Measurements from ENCODE around the gene SLC66A2. TPM values are rescaled to one million over a fixed set of nuclear protein-coding genes. Genes with fewer than 3 reads are reported as not detected.

Gene SLC66A2
- total RNA-seq, 3 donors from 2014 or later, result 33.7 to 38.7 (median 34.8) TPM

- no peaks in the 10 kb centered on the region for H3K27me3 Mint-ChIP-seq (ENCODE audit: low read depth)
- peaks cover 45% of the 10 kb centered on the region for H3K9me3 Mint-ChIP-seq
- H3K4me1 Mint-ChIP-seq (ENCODE audit: low read depth), result peaks cover 4% of the 10 kb centered on the region
- no peak overlapping the region for H3K4me3 Mint-ChIP-seq
- H3K36me3 Mint-ChIP-seq (ENCODE audit: insufficient read depth), result peaks cover 59% of the 10 kb centered on the region
- DNase-seq (no peak), ATAC-seq (no peak)
Measured at GRCh38 chr18:79930020-79930642, 21.3 kb downstream of the SLC66A2 start.

- Mint-ChIP-seq H3K4me3 (no peak overlapping the region), H3K9me3 (peaks cover 40% of the 10 kb centered on the region), H3K27me3 (ENCODE audit: low read depth) (no peaks in the 10 kb centered on the region), H3K36me3 (ENCODE audit: insufficient read depth) (peaks cover 59% of the 10 kb centered on the region), H3K4me1 (ENCODE audit: low read depth) (peaks cover 4% of the 10 kb centered on the region)
- no peak for ATAC-seq
- no peak for DNase-seq
Measured at GRCh38 chr18:79928563-79928960, 22.9 kb downstream of the SLC66A2 start.

- H3K27me3 Mint-ChIP-seq (ENCODE audit: low read depth), result no peaks in the 10 kb centered on the region
- H3K4me1 Mint-ChIP-seq (ENCODE audit: low read depth), result peaks cover 4% of the 10 kb centered on the region
- no peak for DNase-seq
- peaks cover 54% of the 10 kb centered on the region for H3K36me3 Mint-ChIP-seq (ENCODE audit: insufficient read depth)
- no peak overlapping the region for H3K4me3 Mint-ChIP-seq
- ATAC-seq, result no peak
- H3K9me3 Mint-ChIP-seq, result peaks cover 33% of the 10 kb centered on the region
Measured at GRCh38 chr18:79927607-79928562, 23.6 kb downstream of the SLC66A2 start.

GRCh38 chr18:79926715-79927606, 24.5 kb downstream of the SLC66A2 start:
- H3K36me3 Mint-ChIP-seq (ENCODE audit: insufficient read depth), result peaks cover 48% of the 10 kb centered on the region
- H3K9me3 Mint-ChIP-seq, result peaks cover 24% of the 10 kb centered on the region
- H3K4me1 Mint-ChIP-seq (ENCODE audit: low read depth), result peaks cover 4% of the 10 kb centered on the region
- no peak for ATAC-seq
- H3K4me3 Mint-ChIP-seq, result no peak overlapping the region
- DNase-seq, result no peak
- H3K27me3 Mint-ChIP-seq (ENCODE audit: low read depth), result no peaks in the 10 kb centered on the region

GRCh38 chr18:79926306-79926705, 25.1 kb downstream of the SLC66A2 start:
- Mint-ChIP-seq H3K36me3 (ENCODE audit: insufficient read depth) (peaks cover 46% of the 10 kb centered on the region), H3K27me3 (ENCODE audit: low read depth) (no peaks in the 10 kb centered on the region), H3K9me3 (peaks cover 20% of the 10 kb centered on the region), H3K4me3 (no peak overlapping the region), H3K4me1 (ENCODE audit: low read depth) (peaks cover 3% of the 10 kb centered on the region)
- ATAC-seq (no peak), DNase-seq (no peak)

GRCh38 chr18:79924814-79925731, 26.4 kb downstream of the SLC66A2 start:
- Mint-ChIP-seq H3K36me3 (ENCODE audit: insufficient read depth) (peaks cover 39% of the 10 kb centered on the region), H3K4me1 (ENCODE audit: low read depth) (peaks cover 2% of the 10 kb centered on the region), H3K27me3 (ENCODE audit: low read depth) (no peaks in the 10 kb centered on the region), H3K9me3 (peaks cover 14% of the 10 kb centered on the region), H3K4me3 (no peak overlapping the region)
- ATAC-seq (no peak), DNase-seq (no peak)

GRCh38 chr18:79923896-79924585, 27.4 kb downstream of the SLC66A2 start:
- DNase-seq (no peak), ATAC-seq (no peak)
- H3K9me3 Mint-ChIP-seq, result peaks cover 6% of the 10 kb centered on the region
- H3K4me1 Mint-ChIP-seq (ENCODE audit: low read depth), result peaks cover 2% of the 10 kb centered on the region
- H3K36me3 Mint-ChIP-seq (ENCODE audit: insufficient read depth), result peaks cover 29% of the 10 kb centered on the region
- H3K27me3 Mint-ChIP-seq (ENCODE audit: low read depth), result no peaks in the 10 kb centered on the region
- no peak overlapping the region for H3K4me3 Mint-ChIP-seq

- peaks cover 20% of the 10 kb centered on the region for H3K36me3 Mint-ChIP-seq (ENCODE audit: insufficient read depth)
- peaks cover 2% of the 10 kb centered on the region for H3K4me1 Mint-ChIP-seq (ENCODE audit: low read depth)
- DNase-seq (no peak), ATAC-seq (no peak)
- H3K27me3 Mint-ChIP-seq (ENCODE audit: low read depth), result no peaks in the 10 kb centered on the region
- no peak overlapping the region for H3K4me3 Mint-ChIP-seq
- no peaks in the 10 kb centered on the region for H3K9me3 Mint-ChIP-seq
Measured at GRCh38 chr18:79922971-79923411, 28.5 kb downstream of the SLC66A2 start.

GRCh38 chr18:79921984-79922965, 29.2 kb downstream of the SLC66A2 start:
- no peaks in the 10 kb centered on the region for H3K9me3 Mint-ChIP-seq
- H3K36me3 Mint-ChIP-seq (ENCODE audit: insufficient read depth), result peaks cover 20% of the 10 kb centered on the region
- H3K27me3 Mint-ChIP-seq (ENCODE audit: low read depth), result no peaks in the 10 kb centered on the region
- DNase-seq (no peak), ATAC-seq (no peak)
- H3K4me3 Mint-ChIP-seq, result no peak overlapping the region
- H3K4me1 Mint-ChIP-seq (ENCODE audit: low read depth), result peaks cover 2% of the 10 kb centered on the region

GRCh38 chr18:79919089-79919488, 32.4 kb downstream of the SLC66A2 start:
- Mint-ChIP-seq H3K27me3 (ENCODE audit: low read depth) (no peaks in the 10 kb centered on the region), H3K4me3 (no peak overlapping the region), H3K9me3 (no peaks in the 10 kb centered on the region), H3K36me3 (ENCODE audit: insufficient read depth) (peaks cover 20% of the 10 kb centered on the region), H3K4me1 (ENCODE audit: low read depth) (peaks cover 5% of the 10 kb centered on the region)
- no peak for DNase-seq
- no peak for ATAC-seq

- no peak for DNase-seq
- Mint-ChIP-seq H3K4me3 (no peak overlapping the region), H3K4me1 (ENCODE audit: low read depth) (peaks cover 6% of the 10 kb centered on the region), H3K27me3 (ENCODE audit: low read depth) (no peaks in the 10 kb centered on the region), H3K36me3 (ENCODE audit: insufficient read depth) (peaks cover 15% of the 10 kb centered on the region), H3K9me3 (no peaks in the 10 kb centered on the region)
- no peak for ATAC-seq
Measured at GRCh38 chr18:79918615-79919011, 32.8 kb downstream of the SLC66A2 start.
